Endothelial cell of hepatic sinusoid (primary cell): Measurements from ENCODE around the gene CBLB.
"Not testable (repeated sequence)": the region's sequence is repeated elsewhere in the genome, so short reads cannot be mapped to it uniquely, and the experiment has no call there.

Experiments used
- in situ Hi-C: cut with HindIII; loops from 2 replicates; pipeline ENCODE4 v1.10.0; 2017; ENCODE audit warnings: low sequenced_read_pairs

CBLB gene

GRCh38 chr3:105762749-105763658 lies 105.8 kb downstream of the CBLB start:
- in situ Hi-C loops, result no loop called here

GRCh38 chr3:105762214-105762613 lies 106.6 kb downstream of the CBLB start:
- in situ Hi-C loops, result not testable (repeated sequence)

GRCh38 chr3:105759442-105760078 lies 109.3 kb downstream of the CBLB start:
- in situ Hi-C loops, result no loop called here

GRCh38 chr3:105758451-105758850 lies 110.4 kb downstream of the CBLB start:
- in situ Hi-C loops, result no loop called here

GRCh38 chr3:105755121-105755886 lies 113.5 kb downstream of the CBLB start:
- in situ Hi-C loops, result no loop called here

GRCh38 chr3:105752791-105753415 lies 115.9 kb downstream of the CBLB start:
- in situ Hi-C loops, result no loop called here

GRCh38 chr3:105747696-105748095 lies 121.1 kb downstream of the CBLB start:
- in situ Hi-C loops, result no loop called here

GRCh38 chr3:105747060-105747541 lies 121.7 kb downstream of the CBLB start:
- in situ Hi-C loops, result no loop called here

- in situ Hi-C loops, result no loop called here
Observed at GRCh38 chr3:105746231-105746996, 122.4 kb downstream of the CBLB start.

- in situ Hi-C loops, result no loop called here
Observed at GRCh38 chr3:105745046-105745445, 123.8 kb downstream of the CBLB start.

GRCh38 chr3:105744202-105744601 lies 124.6 kb downstream of the CBLB start:
- in situ Hi-C loops, result no loop called here

GRCh38 chr3:105733356-105733755 lies 135.5 kb downstream of the CBLB start:
- in situ Hi-C loops, result no loop called here

- in situ Hi-C loops, result no loop called here
Observed at GRCh38 chr3:105731686-105732085, 137.1 kb downstream of the CBLB start.

GRCh38 chr3:105730801-105731354 lies 137.9 kb downstream of the CBLB start:
- in situ Hi-C loops, result no loop called here

GRCh38 chr3:105729667-105730066 lies 139.1 kb downstream of the CBLB start:
- in situ Hi-C loops, result no loop called here

GRCh38 chr3:105728771-105729312 lies 140.0 kb downstream of the CBLB start:
- in situ Hi-C loops, result no loop called here

- in situ Hi-C loops, result not testable (repeated sequence)
Observed at GRCh38 chr3:105727036-105727435, 141.8 kb downstream of the CBLB start.

GRCh38 chr3:105722943-105723556 lies 145.8 kb downstream of the CBLB start:
- in situ Hi-C loops, result no loop called here

GRCh38 chr3:105719791-105720190 lies 149.0 kb downstream of the CBLB start:
- in situ Hi-C loops, result no loop called here
